GM13977 (cell line): Measurements from ENCODE around the gene EFCAB8.

Experiments
- DNase-seq: peaks from one replicate; pipeline ENCODE4 v3.0.0; 2012; ENCODE audit warnings: low spot score
- in situ Hi-C: fragments of 300-500 bp; cut with MboI; formaldehyde crosslinking; loops from one replicate; pipeline ENCODE4 v1.12.0; 2022; ENCODE audit warnings: low sequenced_read_pairs, low pct_unique_long_range_greater_than_20kb, mixed read lengths, inconsistent platforms; ENCODE audit not compliant: unreplicated experiment
- TF ChIP-seq, protein P1 (sequence below): IDR thresholded peaks from 2 replicates; pipeline ENCODE4 v1.5.1; 2012; ENCODE audit warnings: mild to moderate bottlenecking, control low read depth; ENCODE audit not compliant: insufficient read depth; ENCODE audit errors: extremely low read depth, missing control alignments

EFCAB8 gene

DNA sequence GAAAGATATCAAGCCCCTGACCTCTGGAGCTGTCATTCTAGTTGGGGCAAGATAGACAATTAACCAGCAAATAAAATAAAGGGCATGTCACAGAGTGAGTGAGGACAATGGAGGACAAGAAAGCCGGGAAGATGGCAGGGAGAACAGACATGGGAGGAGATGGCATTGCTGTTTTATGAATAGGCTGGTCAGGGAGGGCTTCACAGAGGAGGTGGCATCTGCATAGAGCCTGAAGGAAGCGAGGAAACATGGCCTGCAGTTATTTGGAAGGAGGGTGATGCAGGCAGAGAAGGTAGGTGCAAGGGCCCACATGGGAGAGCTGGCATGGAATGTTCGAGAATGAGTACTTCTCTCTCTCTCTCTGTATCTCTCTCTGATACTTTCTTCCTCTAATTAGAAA, 63.7 kb downstream of the EFCAB8 start:
- no peak for DNase-seq
- in situ Hi-C loops, result no loop called here
- TF ChIP-seq, protein P1, sequence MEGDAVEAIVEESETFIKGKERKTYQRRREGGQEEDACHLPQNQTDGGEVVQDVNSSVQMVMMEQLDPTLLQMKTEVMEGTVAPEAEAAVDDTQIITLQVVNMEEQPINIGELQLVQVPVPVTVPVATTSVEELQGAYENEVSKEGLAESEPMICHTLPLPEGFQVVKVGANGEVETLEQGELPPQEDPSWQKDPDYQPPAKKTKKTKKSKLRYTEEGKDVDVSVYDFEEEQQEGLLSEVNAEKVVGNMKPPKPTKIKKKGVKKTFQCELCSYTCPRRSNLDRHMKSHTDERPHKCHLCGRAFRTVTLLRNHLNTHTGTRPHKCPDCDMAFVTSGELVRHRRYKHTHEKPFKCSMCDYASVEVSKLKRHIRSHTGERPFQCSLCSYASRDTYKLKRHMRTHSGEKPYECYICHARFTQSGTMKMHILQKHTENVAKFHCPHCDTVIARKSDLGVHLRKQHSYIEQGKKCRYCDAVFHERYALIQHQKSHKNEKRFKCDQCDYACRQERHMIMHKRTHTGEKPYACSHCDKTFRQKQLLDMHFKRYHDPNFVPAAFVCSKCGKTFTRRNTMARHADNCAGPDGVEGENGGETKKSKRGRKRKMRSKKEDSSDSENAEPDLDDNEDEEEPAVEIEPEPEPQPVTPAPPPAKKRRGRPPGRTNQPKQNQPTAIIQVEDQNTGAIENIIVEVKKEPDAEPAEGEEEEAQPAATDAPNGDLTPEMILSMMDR, result no peak

DNA sequence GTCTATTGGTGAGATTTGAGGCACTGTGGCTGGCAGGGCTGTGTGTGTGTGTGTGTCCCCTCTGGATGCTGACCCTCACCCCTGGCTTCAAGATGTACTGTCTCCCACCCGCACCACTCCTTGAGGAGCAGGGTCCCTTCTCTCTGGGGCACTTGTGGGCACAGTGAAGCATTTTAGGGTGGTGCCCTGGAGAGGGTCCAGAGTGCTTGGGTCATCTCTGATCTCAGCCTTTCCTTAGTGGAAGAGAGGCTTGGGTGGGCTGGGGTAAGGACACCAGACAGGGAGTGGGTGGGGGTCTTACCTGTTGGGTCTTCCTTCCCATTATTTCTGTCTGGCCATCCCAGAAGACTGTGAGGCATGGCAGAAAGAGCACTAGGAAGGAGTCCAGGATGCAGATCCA, 66.1 kb downstream of the EFCAB8 start:
- DNase-seq, result no peak
- in situ Hi-C loops, result no loop called here
- TF ChIP-seq, protein P1, result no peak

DNA sequence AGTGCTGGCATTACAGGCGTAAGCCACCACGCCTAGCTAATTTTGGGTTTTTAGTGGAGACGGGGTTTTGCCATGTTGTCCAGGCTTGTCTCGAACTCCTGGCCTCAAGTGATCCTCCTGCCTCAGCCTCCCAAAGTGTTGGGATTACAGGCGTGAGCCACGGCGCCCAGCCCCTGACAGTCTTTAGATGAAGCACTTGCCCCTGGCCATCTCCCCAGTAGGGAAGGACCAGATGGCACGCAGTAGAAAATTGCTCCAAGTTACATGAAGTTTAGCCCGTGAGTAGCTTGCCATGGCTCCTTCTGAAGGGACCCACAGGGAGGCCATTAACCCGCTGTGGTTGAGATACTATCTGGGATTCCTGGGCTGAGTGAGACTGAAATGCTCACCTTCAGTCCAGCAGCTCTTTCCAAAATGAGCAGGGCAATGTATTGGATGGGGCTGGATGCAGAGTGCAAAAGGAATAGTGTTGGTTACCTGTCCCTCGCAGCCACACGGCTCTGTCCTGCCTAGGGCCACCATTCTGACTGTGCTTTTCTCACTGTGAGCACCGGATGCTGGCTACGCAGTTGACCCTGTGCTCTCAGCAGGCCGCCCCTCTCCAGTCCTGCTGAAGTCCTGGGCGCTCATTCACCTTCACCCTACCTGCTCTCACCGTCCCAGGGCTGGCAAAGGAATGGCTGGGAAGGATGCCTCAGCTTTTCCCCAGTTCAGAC, 66.9 kb downstream of the EFCAB8 start:
- in situ Hi-C loops, result no loop called here
- TF ChIP-seq, protein P1, result no peak
- DNase-seq, result no peak

DNA sequence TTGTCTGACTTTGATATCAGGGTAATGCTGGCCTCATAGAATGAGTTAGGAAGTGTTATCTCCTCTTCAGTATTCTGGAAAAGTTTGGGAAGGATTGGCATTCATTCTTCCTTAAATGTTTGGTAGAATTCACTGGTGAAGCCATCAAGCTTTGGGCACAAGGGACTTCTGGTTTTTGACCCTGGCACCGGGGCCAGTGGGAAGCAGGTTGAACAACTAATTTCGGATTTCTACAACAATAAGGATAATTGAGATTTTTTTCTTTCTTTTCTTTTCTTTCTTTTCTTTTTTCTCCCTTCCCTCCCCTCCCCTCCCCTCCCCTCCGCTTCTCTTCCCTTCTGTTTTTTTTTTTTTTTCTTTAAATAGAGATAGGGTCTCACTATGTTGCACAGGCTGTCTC, 70.4 kb downstream of the EFCAB8 start:
- in situ Hi-C loops, result no loop called here
- DNase-seq, result no peak
- TF ChIP-seq, protein P1, result no peak

DNA sequence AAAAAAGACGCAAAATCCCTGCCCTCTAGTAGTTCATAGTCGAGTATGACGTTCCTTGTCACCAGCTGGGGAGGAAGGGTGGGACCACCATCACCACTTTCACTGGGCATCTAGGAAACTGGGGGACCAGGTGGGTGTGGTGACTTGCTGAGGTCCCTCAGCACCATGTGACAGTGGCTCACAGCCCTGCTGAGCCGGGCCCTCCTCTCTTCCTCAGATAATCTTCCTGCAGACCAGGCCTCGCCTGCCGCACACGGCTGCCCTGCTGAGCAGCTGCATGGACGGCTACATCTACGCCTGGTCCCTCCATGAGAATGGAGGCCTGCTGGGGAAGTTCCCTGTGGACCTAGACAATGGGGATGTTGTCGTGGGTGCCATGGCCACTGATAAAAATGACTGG, 71.5 kb downstream of the EFCAB8 start:
- in situ Hi-C loops, result no loop called here
- TF ChIP-seq, protein P1, result no peak
- no peak for DNase-seq

DNA sequence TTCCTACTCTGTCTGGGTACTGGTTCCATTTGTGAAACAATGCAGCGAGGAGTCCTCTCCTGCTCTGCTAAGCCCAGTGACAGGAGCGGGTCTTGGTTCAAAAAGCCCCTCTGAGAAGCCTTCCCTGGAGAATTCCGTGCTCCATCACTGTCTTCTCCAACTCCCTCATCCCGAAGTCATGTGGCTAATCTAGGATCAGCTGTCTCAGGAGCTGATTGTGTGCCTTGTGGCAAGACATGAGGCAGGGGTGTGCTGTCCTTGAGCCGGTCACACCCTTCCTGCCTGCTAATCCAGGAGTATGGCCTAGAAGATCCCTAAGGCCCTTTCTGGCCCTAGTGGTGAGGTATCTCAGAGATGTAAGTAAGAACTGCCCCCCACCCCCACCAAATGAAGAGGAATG, 72.0 kb downstream of the EFCAB8 start:
- in situ Hi-C loops, result no loop called here
- no peak for DNase-seq
- TF ChIP-seq, protein P1, result no peak
